Astrocyte of the cerebellum (primary cell): Measurements from ENCODE around the gene INHBC.
A peak's percentile ranks its signal among the peaks of the same experiment; 100 is the strongest.

Experiments used
- DNase-seq: peaks from one replicate; pipeline ENCODE4 v3.0.0-alpha.2; 2011; ENCODE audit warnings: low read depth
- H3K4me3 ChIP-seq: 2 replicates; pipeline ENCODE4 v1.5.1; 2011; ENCODE audit warnings: mild to moderate bottlenecking, low read depth, low read length, moderate library complexity
- in situ Hi-C: cut with HindIII; loops from 2 replicates; pipeline ENCODE4 v1.10.0; 2017; ENCODE audit warnings: low sequenced_read_pairs
- TF ChIP-seq, protein P1 (sequence below): IDR thresholded peaks from 2 replicates; pipeline ENCODE4 v1.5.1; 2012; ENCODE audit warnings: low read length, low read depth, moderate library complexity, mild to moderate bottlenecking; ENCODE audit errors: missing control alignments

INHBC gene

DNA sequence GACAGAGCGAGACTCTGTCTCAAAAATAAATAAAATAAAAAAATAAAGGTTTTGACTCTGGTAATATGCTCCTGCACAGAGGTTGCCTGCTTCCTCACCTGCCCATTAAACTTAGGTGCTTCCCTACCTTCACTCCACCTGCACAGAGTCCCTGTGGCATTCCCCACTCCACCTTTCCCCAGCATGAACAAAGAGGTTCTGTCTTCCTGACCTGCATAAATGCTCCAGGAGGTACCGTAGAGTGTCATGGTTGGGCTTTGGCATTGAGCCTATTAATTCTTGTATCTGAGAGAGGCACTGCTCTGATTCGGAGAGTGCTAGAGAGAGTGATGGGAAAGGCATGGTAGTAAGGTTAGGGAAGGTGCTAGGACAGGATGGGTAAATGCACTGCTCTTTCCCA is 38.8 kb downstream of the INHBC start:
- H3K4me3 ChIP-seq, result no peak overlapping the region
- no peak for DNase-seq
- in situ Hi-C loops, result loop anchor here (25.0 kb wide), 1 partner anchor 161 kb away; no protein-coding TSS in a partner anchor
- TF ChIP-seq, protein P1, sequence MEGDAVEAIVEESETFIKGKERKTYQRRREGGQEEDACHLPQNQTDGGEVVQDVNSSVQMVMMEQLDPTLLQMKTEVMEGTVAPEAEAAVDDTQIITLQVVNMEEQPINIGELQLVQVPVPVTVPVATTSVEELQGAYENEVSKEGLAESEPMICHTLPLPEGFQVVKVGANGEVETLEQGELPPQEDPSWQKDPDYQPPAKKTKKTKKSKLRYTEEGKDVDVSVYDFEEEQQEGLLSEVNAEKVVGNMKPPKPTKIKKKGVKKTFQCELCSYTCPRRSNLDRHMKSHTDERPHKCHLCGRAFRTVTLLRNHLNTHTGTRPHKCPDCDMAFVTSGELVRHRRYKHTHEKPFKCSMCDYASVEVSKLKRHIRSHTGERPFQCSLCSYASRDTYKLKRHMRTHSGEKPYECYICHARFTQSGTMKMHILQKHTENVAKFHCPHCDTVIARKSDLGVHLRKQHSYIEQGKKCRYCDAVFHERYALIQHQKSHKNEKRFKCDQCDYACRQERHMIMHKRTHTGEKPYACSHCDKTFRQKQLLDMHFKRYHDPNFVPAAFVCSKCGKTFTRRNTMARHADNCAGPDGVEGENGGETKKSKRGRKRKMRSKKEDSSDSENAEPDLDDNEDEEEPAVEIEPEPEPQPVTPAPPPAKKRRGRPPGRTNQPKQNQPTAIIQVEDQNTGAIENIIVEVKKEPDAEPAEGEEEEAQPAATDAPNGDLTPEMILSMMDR, result no peak

DNA sequence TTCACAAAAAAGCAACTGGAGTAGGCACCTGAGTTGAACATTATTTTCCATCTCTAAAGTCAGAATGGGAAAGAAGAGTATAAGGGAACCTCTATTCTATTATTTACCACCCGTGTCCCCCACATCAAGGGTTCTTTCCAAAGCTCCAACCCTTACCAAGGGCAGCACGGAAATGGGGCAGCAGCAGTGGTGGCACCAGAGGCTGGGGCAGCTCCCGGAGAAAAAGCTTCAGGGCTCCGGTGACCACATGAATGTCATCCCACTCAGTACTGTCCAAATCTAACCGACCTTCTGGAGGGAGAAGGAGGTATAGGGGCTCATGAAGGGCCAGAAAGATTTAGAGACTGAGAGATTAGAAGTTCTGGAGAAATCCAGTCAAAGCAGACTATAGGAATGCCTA is 39.3 kb downstream of the INHBC start:
- TF ChIP-seq, protein P1, result no peak
- no peak overlapping the region for H3K4me3 ChIP-seq
- no peak for DNase-seq
- in situ Hi-C loops, result loop anchor here (25.0 kb wide), 1 partner anchor 162 kb away; no protein-coding TSS in a partner anchor

DNA sequence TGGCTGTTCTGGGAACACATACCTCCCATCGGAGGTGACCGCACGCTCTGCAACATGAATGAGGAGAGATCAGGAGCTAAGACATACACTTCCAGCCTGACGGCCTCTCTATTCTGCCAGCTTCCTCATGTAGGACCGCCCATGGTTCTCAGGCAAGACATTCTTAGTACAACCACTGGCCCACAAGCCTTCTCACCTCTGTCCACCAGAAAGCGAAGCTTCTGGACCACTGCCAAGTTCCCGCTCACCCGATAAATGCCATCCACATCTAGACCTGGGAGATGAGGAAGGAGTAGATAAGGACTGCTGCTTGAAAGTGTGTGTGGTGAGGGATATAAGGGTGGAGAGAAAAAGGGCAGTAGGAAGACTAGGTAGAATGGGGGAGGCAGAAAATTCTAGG is 39.8 kb downstream of the INHBC start:
- TF ChIP-seq, protein P1, result no peak
- in situ Hi-C loops, result loop anchor here (25.0 kb wide), 1 partner anchor 162 kb away; no protein-coding TSS in a partner anchor
- no peak for DNase-seq
- H3K4me3 ChIP-seq, result no peak overlapping the region

DNA sequence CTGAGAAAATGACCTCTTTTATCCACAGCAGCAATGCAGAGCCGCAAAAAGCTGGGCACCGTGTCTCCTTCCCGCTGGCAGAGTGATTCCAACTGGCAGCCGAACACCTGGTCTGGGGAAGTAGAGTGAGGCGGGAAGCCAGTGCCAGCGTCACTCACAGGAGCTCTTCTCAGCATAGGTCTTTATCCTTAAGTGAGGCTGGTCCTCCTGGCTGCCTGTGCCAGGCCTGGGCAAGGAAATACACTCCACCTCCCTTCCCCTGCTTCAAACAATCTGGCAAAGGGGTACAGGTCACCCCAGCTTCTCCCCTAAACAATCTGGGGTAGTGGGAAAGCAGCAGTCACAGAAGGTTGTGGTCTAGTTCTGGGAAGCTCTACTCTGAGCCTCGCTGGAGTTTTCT is 40.3 kb downstream of the INHBC start:
- no peak for DNase-seq
- TF ChIP-seq, protein P1, result no peak
- in situ Hi-C loops, result loop anchor here (25.0 kb wide), 1 partner anchor 163 kb away; no protein-coding TSS in a partner anchor
- no peak overlapping the region for H3K4me3 ChIP-seq

DNA sequence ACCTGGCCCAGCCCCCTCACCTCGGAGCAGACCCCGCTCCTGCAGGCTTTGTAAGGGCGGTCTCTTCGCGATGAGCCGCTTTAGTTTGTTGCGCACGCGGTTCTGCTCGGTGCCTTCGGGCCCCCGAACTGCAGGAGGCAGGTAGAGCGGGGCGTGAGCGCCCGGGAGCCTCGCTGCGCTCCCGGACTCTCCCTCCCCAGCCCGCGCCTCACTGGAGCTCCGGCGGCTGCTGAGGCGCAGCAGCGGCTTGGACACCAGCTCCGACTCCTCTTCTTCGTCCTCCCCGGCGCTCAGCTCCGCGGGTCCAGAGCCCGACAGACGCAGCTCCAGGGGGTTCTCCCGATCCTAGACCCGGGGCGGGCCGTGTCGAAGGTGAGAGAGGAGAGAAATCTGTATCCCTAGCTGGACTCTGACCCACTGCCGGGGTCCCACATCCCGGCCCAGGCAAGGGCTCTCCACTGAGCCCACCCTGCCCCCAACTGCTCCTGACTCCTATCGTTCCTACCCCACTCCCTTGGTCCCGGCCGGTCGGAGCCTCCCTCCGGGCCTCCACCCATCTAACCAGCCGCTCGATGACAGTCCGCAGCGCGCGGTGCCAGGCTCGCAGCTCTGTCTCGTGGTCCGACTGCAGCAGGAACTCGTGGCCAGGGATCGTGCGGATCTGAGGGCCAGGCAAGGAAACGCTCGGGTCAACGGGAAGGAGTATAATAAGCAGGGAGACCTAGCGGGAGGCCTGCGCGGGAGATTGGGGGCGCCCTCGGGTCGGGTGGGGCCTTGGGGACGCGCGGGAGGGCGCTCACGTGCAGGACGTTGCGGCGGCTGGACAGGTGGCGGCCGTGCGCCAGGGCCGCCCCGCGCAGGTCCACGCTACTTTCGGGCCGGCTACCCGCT is 40.9 kb downstream of the INHBC start:
- no peak for DNase-seq
- in situ Hi-C loops, result no loop called here
- TF ChIP-seq, protein P1, result no peak
- H3K4me3 ChIP-seq, result peak overlapping the region; percentile 15

DNA sequence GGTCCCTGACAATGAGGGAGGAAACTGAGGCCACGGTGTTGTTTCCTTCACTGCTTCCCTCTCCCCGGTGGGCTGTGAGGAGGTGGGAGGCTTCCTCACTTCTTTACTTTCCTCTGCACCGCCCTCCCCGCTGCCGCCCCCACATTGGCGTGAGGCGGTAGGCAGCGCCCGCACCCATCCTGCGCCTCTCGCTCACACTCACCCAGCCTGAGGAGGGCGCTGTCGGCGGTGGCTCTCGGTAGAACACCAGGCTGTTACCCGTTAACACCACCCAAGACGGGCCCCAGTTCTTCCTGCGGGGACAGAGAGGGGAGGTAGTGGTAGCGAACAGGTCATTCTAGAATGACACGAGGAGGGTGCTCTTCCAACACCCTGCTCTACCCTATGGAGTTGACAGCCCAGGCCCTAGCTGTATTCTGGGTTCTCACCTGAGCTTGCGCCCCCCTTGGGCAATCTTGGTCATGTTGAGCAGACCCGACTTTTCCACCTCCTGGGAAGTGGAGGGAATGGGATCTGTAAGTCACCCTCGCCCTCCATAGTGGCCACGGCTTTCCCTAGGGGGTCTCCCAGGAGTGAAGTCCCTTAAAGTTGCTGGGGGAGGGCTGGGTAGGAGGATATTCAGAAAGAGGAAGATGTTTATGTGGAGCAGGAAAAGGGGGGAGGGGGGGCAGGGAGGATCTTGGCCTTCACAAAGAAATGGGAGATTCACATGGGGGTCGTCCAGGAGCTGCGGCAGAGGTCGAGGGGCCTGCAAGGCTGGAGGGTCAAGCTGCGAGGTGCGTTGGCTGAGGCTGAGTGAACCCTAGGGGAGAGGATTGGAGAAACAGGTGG is 41.8 kb downstream of the INHBC start:
- TF ChIP-seq, protein P1, result no peak
- peak overlapping the region; percentile 15 for H3K4me3 ChIP-seq
- in situ Hi-C loops, result no loop called here
- DNase-seq, result no peak
